SK-N-SH (cell line): ENCODE results near the gene ANKRD39. TPM values are rescaled to one million over a fixed set of nuclear protein-coding genes. Genes with fewer than 3 reads are reported as not detected.

Experiments used
- CTCF ChIA-PET: fragments of 300-600, 350-600 bp; formaldehyde crosslinking; extraction: SDS; loops from one replicate; lab custom pipeline; 2021; lab: Yijun Ruan, JAX
- POLR2A ChIA-PET: fragments of 350-600 bp; sonication (Branson Sonifier 250); formaldehyde crosslinking; extraction: SDS; loops from one replicate; lab custom pipeline; 2020; ENCODE audit warnings: antibody characterized with exemption, inconsistent platforms; lab: Yijun Ruan, JAX
- DNase-seq: peaks from one replicate; pipeline ENCODE4 v3.0.0; 2012
- H2AFZ ChIP-seq: fragments of 200-600 bp; sonication (generic); 2 replicates; pipeline ENCODE4 v1.8.1; 2016; ENCODE audit warnings: antibody characterized with exemption, mild to moderate bottlenecking, low read depth
- H3F3A ChIP-seq: fragments of 200-600 bp; sonication (generic); replicated peaks from 2 replicates; pipeline ENCODE3; 2016; ENCODE audit warnings: antibody characterized with exemption, mild to moderate bottlenecking; ENCODE audit not compliant: insufficient read depth
- H3K27ac ChIP-seq, 2 experiments: fragments of 200-500 bp in 1 of 2; fragments of 200-600 bp in 1 of 2; sonication (Bioruptor generic) in 1 of 2; sonication (generic), shearing (Covaris generic) in 1 of 2; 2 replicates each; pipeline versions ENCODE4 v1.5.1 to v1.6.1; 2014 to 2016; ENCODE audit warnings: low read depth in 2 of 2, inconsistent platforms in 1 of 2, low read length in 1 of 2, mild to moderate bottlenecking in 1 of 2, mixed read lengths in 1 of 2
- H3K27me3 ChIP-seq: fragments of 200-600 bp; sonication (generic), shearing (Covaris generic); 2 replicates; pipeline ENCODE4 v1.6.1; 2016; ENCODE audit warnings: mixed run types; ENCODE audit not compliant: insufficient read depth
- H3K36me3 ChIP-seq, 2 experiments: fragments of 200-500 bp in 1 of 2; fragments of 200-600 bp in 1 of 2; sonication (Bioruptor generic) in 1 of 2; sonication (generic) in 1 of 2; replicated peaks in 1 of 2; 2 replicates each; pipeline versions ENCODE3 to v1.5.1; 2014 to 2016; ENCODE audit warnings: low read length in 1 of 2, mild to moderate bottlenecking in 1 of 2; ENCODE audit not compliant: insufficient read depth in 2 of 2, control insufficient read depth in 1 of 2
- H3K4me1 ChIP-seq, 2 experiments: fragments of 200-500 bp in 1 of 2; fragments of 200-600 bp in 1 of 2; sonication (Bioruptor generic) in 1 of 2; sonication (generic), shearing (Covaris generic) in 1 of 2; 2 replicates each; pipeline versions ENCODE4 v1.5.1 to v1.6.1; 2014 to 2016; ENCODE audit warnings: low read depth in 1 of 2, low read length in 1 of 2, mixed run types in 1 of 2; ENCODE audit not compliant: insufficient read depth in 2 of 2, control insufficient read depth in 1 of 2
- H3K4me2 ChIP-seq: fragments of 200-600 bp; sonication (generic), shearing (Covaris generic); 2 replicates; pipeline ENCODE4 v1.6.1; 2017; ENCODE audit warnings: mixed run types
- H3K4me3 ChIP-seq, 2 experiments: fragments of 200-500 bp in 1 of 2; fragments of 200-600 bp in 1 of 2; sonication (Bioruptor generic) in 1 of 2; sonication (generic), shearing (Covaris generic) in 1 of 2; 2 replicates each; pipeline versions ENCODE4 v1.5.1 to v1.8.1; 2014 to 2016; ENCODE audit warnings: low read depth in 2 of 2, inconsistent platforms in 1 of 2, low read length in 1 of 2, mild to moderate bottlenecking in 1 of 2, mixed read lengths in 1 of 2, moderate library complexity in 1 of 2
- H3K79me2 ChIP-seq: fragments of 200-600 bp; sonication (generic); 2 replicates; pipeline ENCODE4 v1.8.1; 2017; ENCODE audit warnings: mild to moderate bottlenecking; ENCODE audit not compliant: insufficient read depth
- H3K9ac ChIP-seq: fragments of 200-600 bp; sonication (generic); 2 replicates; pipeline ENCODE4 v1.6.1; 2017; ENCODE audit warnings: mixed run types
- H3K9me2 ChIP-seq: fragments of 200-600 bp; sonication (generic); 2 replicates; pipeline ENCODE4 v1.6.1; 2017; ENCODE audit warnings: mixed run types
- H3K9me3 ChIP-seq: fragments of 200-600 bp; sonication (generic); 2 replicates; pipeline ENCODE4 v1.6.1; 2017; ENCODE audit warnings: mixed run types, mild to moderate bottlenecking, moderate library complexity
- H4K20me1 ChIP-seq: fragments of 200-600 bp; sonication (generic); 2 replicates; pipeline ENCODE4 v1.6.1; 2017; ENCODE audit warnings: mild to moderate bottlenecking, mixed run types; ENCODE audit not compliant: insufficient read depth
- EP300 ChIP-seq, 2 experiments: IDR thresholded peaks; 2 replicates each; pipeline versions ENCODE4 v1.4.0 to v1.6.1; 2012; ENCODE audit warnings: borderline replicate concordance in 1 of 2, low read depth in 1 of 2, low read length in 1 of 2
- EZH2phosphoT487 ChIP-seq: fragments of 200-600 bp; sonication (generic); IDR thresholded peaks from 2 replicates; pipeline ENCODE4 v1.6.1; 2017; ENCODE audit warnings: low read depth, mixed run types, mild to moderate bottlenecking, antibody characterized with exemption, moderate library complexity, borderline replicate concordance
- FOSL2 ChIP-seq: IDR thresholded peaks from 2 replicates; pipeline ENCODE4 v1.4.0; 2012; ENCODE audit warnings: low read depth, mild to moderate bottlenecking, moderate library complexity, borderline replicate concordance
- FOXJ3 ChIP-seq: sonication (generic); formaldehyde crosslinking; IDR thresholded peaks from 2 replicates; pipeline ENCODE4 v1.5.1; 2020; ENCODE audit warnings: mild to moderate bottlenecking, missing genetic modification reagents
- JUND ChIP-seq: IDR thresholded peaks from 2 replicates; pipeline ENCODE4 v1.4.0; 2012
- MAX ChIP-seq: IDR thresholded peaks from 2 replicates; pipeline ENCODE4 v1.4.0; 2012; ENCODE audit warnings: low read depth
- MXI1 ChIP-seq: IDR thresholded peaks from 2 replicates; pipeline ENCODE4 v1.6.1; 2012; ENCODE audit warnings: mild to moderate bottlenecking, low read depth, low read length, improper control_type of control experiment
- NFIC ChIP-seq: IDR thresholded peaks from 2 replicates; pipeline ENCODE4 v1.4.0; 2012; ENCODE audit warnings: borderline replicate concordance
- NRF1 ChIP-seq: IDR thresholded peaks from 2 replicates; pipeline ENCODE4 v1.6.1; 2012; ENCODE audit warnings: low read depth, mild to moderate bottlenecking, low read length
- PBX3 ChIP-seq: IDR thresholded peaks from 2 replicates; pipeline ENCODE4; 2012
- RAD21 ChIP-seq: IDR thresholded peaks from 2 replicates; pipeline ENCODE4 v1.6.1; 2012; ENCODE audit warnings: mild to moderate bottlenecking, low read length
- RXRA ChIP-seq: IDR thresholded peaks from 2 replicates; pipeline ENCODE4 v1.4.0; 2012; ENCODE audit warnings: low read depth, mild to moderate bottlenecking, borderline replicate concordance
- SMC3 ChIP-seq: IDR thresholded peaks from 2 replicates; pipeline ENCODE4 v1.6.1; 2012; ENCODE audit warnings: low read depth, low read length, improper control_type of control experiment
- TAF1 ChIP-seq: IDR thresholded peaks from 2 replicates; pipeline ENCODE4 v1.6.1; 2012; ENCODE audit warnings: low read depth, mild to moderate bottlenecking, low read length, moderate library complexity, borderline replicate concordance
- TCF12 ChIP-seq: IDR thresholded peaks from 2 replicates; pipeline ENCODE4 v1.4.0; 2012
- TEAD4 ChIP-seq: IDR thresholded peaks from 2 replicates; pipeline ENCODE4 v1.4.0; 2012; ENCODE audit warnings: mild to moderate bottlenecking, borderline replicate concordance; ENCODE audit not compliant: insufficient read depth
- YY1 ChIP-seq: IDR thresholded peaks from 2 replicates; pipeline ENCODE4 v1.4.0; 2012; ENCODE audit warnings: low read depth, mild to moderate bottlenecking
- WGBS: methylation state at CpG from one replicate; pipeline ENCODE4 v1.1.6; 2017; ENCODE audit warnings: low lambda C conversion rate; 5-methylcytosine and 5-hydroxymethylcytosine counted together
- polyA plus RNA-seq, 3 experiments: library from polyadenylated mRNA; depleted of rRNA; stranded (reverse); fragments of >200 nt; gene quantifications; 2 replicates each; pipeline ENCODE4 v1.2.3, GENCODE V29; 2012
- TF ChIP-seq, protein P1 (sequence below): IDR thresholded peaks from 2 replicates; pipeline ENCODE4 v1.4.0; 2012; ENCODE audit warnings: low read depth, borderline replicate concordance

ANKRD39 gene
- polyA plus RNA-seq, 1 of the 3 experiments (the other 2 are of a cell fraction), result 11.8 TPM

GRCh38 chr2:96825057-96825456, 32.8 kb downstream of the ANKRD39 start:
- Histone ChIP-seq H3F3A (peaks cover 7% of the 10 kb centered on the region), H2AFZ (no peak overlapping the region), H3K9me3 (no peaks in the 10 kb centered on the region), H3K36me3 (peaks cover 4 to 26% of the 10 kb centered on the region in 2 experiments), H3K9ac (no peak overlapping the region), H3K9me2 (no peaks in the 10 kb centered on the region), H3K4me1 (peaks cover 0 to 20% of the 10 kb centered on the region in 2 experiments; a peak in 1 of 4 replicates), H3K27me3 (no peaks in the 10 kb centered on the region), H4K20me1 (0 out of 2 replicates have a peak, but pooled peaks cover 8% of the 10 kb centered on the region), H3K79me2 (no peaks in the 10 kb centered on the region; the same call in 1 of the 2 replicates), H3K4me2 (no peak overlapping the region), H3K4me3 (no peak overlapping the region), H3K27ac (no peak overlapping the region)
- CTCF ChIA-PET, result no interaction called here
- TF ChIP-seq MAX (no peak), NFIC (no peak), EP300 (IDR thresholded peaks at IDR 0.05; ENCODE audit: borderline replicate concordance in 1 of 2, low read depth in 1 of 2, low read length in 1 of 2) (no peak)
- WGBS, result 95% methylated on average over 7 of the region's 14 CpGs
- DNase-seq, result no peak
- POLR2A ChIA-PET, result no interaction called here

DNA sequence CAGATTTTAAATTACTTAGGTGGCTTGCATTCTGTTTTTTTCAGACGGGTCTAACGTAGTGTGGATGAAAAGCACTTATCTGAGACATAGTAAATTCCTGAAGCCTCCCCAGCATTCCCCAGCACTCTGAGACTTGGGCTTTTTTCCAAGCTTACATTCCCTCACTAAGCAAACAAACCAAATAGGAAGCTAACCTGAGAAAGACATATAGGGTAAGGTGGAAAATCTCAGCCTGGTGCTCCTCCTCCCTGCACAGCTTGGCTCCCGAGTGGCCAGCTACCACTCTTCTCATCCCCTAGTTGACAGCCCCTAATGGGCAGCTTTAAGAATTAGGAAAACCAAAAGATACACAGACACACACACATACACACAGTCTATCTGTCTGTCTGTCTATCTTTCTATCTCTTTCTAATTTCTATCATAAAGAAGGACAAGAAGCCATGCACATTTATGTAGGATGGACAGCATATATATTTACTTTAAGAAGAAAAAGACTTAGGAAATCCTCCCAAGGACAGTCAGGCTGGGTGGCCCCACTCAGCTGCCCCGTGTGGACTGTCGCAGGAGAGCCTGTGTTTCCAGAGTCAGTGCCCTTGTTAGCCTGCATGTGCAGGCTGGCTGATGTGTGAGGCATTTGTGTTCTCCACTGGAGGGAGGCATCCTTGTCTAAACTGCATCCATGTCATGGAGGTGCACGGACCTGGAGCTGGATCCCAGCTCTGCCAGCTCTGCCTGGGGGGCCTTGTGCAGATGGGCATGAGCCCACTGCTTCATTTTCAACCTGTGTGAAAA, 33.5 kb downstream of the ANKRD39 start:
- 92% methylated on average over 6 of the region's 6 CpGs for WGBS
- Histone ChIP-seq H4K20me1 (0 out of 2 replicates have a peak, but pooled peaks cover 16% of the 10 kb centered on the region), H3K4me1 (peaks cover 0 to 28% of the 10 kb centered on the region in 2 experiments; a peak in 1 of 4 replicates), H3K36me3 (peaks cover 0 to 21% of the 10 kb centered on the region in 2 experiments), H3K9me3 (no peaks in the 10 kb centered on the region), H3K27me3 (no peaks in the 10 kb centered on the region), H3K4me2 (no peak overlapping the region)
- CTCF ChIA-PET, result interaction anchor here (0.5 to 1.1 kb wide), 2 partner anchors 34 to 128 kb away, joined by 3 to 4 read pairs; no protein-coding TSS in a partner anchor
- TF ChIP-seq EZH2phosphoT487 (no peak), PBX3 (no peak), FOXJ3 (CRISPR knock-in tag) (no peak), TCF12 (no peak), RAD21 (no peak), NFIC (no peak), SMC3 (no peak), MXI1 (no peak), FOSL2 (no peak), TAF1 (no peak), NRF1 (no peak), RXRA (no peak), JUND (no peak), YY1 (no peak), EP300 (IDR thresholded peaks at IDR 0.05; ENCODE audit: borderline replicate concordance in 1 of 2, low read depth in 1 of 2, low read length in 1 of 2) (no peak), TEAD4 (no peak)
- TF ChIP-seq, protein P1, sequence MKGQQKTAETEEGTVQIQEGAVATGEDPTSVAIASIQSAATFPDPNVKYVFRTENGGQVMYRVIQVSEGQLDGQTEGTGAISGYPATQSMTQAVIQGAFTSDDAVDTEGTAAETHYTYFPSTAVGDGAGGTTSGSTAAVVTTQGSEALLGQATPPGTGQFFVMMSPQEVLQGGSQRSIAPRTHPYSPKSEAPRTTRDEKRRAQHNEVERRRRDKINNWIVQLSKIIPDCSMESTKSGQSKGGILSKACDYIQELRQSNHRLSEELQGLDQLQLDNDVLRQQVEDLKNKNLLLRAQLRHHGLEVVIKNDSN, result no peak
- TF ChIP-seq, all 33 proteins: peak for 0
- Histone ChIP-seq H3K9me2 (no peaks in the 10 kb centered on the region), H3K27ac (no peak overlapping the region), H3K79me2 (no peaks in the 10 kb centered on the region; the same call in 1 of the 2 replicates), H3K9ac (no peak overlapping the region), H3K4me3 (no peak overlapping the region), H3F3A (peaks cover 7% of the 10 kb centered on the region), H2AFZ (no peak overlapping the region)
- POLR2A ChIA-PET, result no interaction called here
- no peak for DNase-seq
